ENCODE measurements around the gene SLC9A6.

The SLC9A6 gene

DNA sequence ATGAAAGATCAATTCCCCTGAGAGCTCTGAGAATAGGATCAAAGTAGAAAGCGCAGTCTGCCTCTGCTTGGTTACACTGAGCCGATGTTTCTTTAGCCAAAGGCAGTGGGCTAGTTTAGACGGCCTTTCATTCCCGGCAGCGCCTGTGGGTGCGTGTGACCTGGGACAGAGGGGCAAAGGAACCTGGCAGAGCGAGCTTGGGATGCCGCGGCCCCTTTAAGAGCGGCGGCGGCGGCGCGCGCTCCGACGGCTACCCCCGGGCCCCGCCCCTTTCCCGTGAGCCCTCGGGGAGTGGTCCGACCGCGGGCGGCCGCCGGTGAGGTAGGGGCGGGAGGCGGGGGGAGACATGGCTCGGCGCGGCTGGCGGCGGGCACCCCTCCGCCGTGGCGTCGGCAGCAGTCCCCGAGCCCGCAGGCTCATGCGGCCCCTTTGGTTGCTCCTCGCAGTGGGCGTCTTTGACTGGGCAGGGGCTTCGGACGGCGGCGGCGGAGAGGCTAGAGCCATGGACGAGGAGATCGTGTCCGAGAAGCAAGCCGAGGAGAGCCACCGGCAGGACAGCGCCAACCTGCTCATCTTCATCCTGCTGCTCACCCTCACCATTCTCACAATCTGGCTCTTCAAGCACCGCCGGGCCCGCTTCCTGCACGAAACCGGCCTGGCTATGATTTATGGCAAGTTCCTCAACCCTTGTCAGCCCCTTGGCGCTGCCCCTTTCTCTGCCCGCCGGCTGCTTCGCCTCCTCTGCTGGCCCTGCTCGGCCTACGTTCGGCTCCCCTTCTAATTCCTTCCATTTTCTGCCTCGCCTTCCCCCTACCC is at the start of gene SLC9A6:
Gene SLC9A6, plus strand, starts transcription at position 279 of the 816 bp plus-strand sequence. Its CDS starts 224 bp downstream, at position 503.
- DNase-seq, result peak; percentile 77

DNA sequence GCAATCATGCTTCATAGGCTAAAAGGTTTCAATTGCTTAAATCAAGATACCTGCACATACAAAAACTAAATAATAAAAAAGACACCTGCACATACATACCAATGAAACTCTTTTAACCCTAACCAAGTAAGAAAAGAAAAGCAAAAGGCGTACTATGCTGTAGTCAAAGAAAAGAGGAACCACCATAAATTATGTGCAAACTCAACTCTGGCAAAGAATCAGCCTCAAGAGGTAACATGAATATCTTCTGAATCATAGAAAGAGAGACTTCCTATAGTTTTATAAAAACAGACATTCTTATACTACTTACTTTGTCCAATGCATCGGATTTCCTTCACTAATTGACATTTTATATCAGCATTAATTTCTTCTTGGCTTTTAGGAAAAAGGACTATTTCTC is 40.7 kb upstream of the SLC9A6 start:
- DNase-seq, result no peak

DNA sequence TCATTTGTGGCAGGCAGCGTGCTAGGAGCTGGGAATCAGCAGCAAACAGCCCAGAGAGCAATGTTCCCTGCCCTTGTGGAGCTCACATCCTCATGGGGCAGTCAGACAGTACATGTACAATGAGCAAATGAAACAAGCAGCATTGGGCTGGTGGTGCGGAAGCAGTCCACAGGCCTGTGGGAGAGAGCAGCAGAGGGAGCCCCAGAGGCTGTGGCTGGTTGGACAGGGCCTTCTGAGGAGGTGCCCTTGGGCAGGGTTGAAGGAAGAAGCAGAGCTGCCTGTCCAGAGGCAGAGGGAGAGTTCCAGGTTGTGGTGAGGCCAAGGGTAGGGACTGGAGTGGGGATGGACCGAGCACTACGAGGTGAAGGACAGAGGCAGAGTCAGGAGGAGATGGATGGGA is 33.9 kb upstream of the SLC9A6 start:
- DNase-seq, result no peak

DNA sequence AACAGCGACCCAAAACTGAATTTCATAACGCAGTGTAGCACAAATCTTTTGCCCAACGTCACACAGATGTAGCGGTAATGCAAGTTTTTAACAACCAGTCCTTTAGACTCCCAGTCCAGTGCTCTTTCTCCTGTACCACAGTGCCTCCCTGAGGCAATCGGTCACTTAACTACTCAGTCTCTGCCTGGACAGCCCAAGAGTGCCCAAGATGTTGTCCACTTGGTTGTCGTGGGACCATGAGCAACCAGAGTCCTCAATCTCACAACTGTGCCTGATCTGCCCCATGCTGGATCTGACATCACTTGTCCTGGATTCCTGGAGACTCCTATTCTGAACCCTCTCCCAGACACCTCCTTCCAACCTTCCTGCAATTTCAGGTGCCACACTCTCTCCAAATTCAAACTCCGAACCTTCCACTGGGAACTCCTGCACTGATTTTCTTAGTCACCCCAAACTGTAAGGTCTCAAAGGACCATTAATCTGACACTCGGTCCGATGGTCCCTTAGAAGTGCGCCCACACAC is 12.1 kb upstream of the SLC9A6 start:
- DNase-seq, result peak; percentile 32

DNA sequence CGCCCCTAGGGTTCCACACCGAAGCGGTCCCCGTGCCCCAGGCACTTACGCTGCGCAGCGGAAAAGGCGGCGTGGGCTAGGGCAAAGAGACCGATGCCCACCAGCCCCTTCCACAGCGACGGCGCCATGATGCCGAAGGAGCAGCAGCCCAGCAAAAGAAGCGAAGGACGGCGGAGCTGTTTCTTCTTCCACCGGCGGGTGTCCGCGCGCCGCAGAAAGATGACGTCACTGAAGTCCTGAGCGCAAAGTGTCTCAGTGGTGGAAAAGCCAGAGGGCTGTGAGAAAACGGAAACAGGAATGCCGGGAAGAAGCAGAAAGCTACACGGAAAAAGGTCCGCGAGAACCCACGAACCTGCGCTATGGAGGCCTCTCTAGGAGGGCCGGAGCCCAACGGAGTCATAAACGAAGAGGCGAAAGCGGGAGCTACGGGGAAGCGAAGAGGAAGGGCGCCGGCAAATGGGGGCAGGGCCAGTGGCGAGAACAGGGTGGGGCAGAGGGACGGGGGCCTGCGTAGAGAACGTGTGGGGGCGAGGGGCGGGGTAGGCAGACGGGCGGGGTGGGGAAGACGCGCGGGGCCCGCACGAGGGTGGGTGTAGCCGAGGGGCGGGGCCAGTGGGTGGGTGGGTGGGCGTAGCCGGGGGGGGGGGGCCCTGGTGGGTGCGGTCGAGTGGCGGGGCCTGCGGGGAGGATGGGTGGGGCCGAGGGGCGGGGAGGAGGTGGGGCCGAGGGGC is 11.5 kb upstream of the SLC9A6 start, which contains the start of gene MMGT1:
Gene MMGT1, minus strand, starts transcription at position 441 of the 731 bp plus-strand sequence. Its CDS starts 313 bp downstream, at position 128.
- peak; percentile 88 for DNase-seq

DNA sequence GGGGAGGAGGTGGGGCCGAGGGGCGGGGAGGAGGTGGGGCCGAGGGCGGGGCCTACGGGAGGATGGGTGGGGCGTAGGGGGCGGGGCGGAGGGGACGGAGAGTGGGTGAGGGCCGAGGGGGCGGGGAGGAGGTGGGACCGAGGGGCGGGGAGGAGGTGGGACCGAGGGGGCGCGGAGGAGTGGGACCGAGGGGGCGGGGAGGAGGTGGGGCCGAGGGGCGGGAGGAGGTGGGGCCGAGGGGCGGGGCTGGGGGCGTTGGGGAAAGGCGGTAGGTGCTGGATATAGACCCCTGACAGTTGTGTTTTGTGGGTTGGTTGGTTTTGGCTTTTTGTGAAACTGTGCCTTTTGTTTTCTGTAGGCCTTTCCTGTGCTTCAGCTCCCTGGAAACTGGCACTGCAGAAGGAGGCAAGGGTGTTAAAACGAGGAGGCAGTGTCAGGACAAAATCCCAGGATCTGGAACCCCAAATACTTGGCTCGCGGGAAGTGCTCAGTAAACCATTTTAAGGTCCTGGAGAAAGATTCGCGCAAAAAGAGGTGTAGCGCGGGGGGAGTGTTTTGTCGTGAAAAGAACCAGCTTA is 10.9 kb upstream of the SLC9A6 start:
- peak; percentile 78 for DNase-seq

DNA sequence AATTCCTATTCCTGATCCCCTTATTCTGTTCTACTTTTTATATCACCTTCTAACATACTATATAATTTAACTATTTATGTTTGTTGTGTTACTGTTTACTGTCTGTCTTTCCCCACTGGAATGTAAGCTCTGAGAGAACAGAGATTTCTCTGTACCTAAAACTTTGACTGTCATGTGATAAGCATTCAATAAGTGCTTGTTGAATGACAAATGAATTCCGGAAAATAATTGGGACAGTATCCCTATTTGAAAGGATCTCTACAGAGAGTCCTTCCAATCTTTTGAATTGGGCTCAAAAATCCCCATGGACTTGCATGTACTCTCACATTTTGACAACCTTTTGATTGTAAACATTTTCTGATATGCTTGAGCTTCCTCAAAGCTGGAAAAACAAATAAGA is 9.8 kb upstream of the SLC9A6 start:
- no peak for DNase-seq

DNA sequence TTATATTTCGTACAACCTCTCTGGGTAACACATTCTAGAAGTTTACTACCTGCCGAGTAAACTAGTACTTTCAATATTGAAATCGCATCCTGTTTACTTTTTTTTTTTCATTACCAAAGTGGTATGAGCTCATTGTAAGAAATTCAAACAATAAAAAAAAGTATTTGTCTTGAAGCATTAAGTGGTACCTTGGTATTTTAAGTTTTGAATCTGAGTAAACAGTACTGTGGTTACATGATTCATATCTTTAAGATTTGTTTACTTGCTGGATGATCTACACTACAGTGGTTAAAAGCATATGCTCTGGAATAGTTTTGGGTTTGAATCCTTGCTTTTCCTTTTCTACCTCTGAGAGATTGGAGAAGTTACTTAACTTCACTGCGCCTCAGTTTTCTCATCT is 7.6 kb upstream of the SLC9A6 start:
- DNase-seq, result no peak

DNA sequence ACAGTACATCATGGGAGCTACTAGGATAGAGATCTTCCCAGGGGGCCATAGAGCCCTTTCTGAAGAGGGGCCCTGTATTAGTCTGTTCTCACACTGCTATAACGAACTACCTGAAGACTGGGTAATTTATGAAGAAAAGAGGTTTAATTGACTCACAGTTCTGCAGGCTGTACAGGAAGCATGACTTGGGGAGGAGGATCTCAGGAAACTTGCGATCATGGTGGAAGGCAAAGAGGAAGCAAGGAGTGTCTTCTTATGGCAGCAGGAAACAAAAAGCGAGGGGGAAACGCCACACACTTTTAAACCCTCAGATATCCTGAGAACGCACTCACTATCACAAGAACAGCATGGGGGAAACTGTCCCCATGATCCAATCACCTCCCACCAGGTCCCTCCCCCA is 4.2 kb upstream of the SLC9A6 start:
- DNase-seq, result no peak

DNA sequence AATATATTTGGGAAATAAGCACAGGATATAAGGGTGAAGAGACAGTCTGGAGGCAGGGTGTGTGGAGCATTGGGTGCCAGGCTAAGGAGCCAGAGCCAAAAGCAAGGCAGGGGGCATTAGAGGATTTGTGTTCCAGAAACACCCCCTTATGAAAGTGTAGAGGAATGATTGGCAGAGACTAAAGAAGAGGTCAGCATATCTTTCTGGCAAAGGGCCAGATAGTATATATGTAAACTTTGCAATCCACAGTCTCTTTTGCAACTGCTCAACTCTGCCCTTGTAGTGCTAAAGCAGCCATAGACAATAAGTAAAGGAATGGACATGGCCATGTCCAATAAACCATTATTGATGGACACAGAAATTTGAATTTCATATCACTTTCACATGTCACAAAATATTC is 3.6 kb upstream of the SLC9A6 start:
- peak; percentile 61 for DNase-seq

DNA sequence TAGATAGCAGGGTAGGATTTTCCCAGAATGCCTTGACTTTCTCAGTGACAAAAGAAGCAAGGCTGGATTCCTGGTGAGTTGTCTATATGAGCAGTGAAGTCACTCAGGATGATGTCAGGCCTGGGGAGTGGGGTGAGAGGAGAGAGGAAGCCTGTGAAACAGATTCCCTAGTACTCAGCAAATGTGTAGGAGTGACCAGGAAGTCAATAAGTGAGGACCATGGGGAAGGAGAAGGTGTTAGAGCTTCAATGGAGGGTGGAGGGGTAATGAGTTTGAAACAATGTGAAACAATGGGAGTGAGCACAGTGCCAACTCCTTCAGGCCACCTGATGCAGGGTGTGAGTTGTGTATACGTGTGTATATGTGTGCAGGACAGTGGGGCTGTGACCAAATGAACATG is 2.4 kb upstream of the SLC9A6 start:
- no peak for DNase-seq

DNA sequence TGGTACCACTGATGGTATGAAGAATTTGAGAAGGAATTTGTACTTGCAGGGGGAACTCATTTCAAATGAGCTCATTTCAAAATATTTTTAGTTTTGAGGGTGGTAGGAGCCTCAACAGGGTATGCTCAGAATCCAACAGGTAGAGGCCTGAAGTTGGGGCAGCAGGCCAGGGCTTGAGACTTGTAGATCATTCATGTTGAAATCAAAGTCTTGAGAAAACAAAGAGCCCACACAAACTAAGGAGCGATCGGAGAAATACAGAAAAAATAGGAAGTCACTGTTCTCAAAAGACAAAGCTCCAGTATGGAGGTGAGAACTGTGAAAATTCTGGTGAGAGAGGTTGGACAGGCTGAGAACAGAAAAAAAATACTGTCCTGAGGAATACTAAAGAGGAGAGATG is 979 bp upstream of the SLC9A6 start:
- no peak for DNase-seq

DNA sequence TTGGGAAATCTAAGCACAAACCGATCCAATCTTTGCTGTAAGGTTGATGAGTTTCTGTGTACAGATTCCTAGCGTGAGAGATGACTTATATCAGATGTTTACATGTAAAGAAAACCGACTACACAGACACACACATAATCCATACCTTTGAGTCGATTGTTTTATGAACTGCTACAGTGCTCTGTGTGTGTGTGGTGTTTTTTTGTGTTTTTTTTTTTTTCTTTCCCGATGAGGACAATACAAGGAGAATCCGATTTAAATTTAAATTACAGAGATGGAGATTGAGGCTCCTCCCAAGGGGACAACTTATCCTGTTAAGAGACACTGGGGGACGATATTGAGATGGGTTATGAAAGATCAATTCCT is 461 bp upstream of the SLC9A6 start:
- no peak for DNase-seq

DNA sequence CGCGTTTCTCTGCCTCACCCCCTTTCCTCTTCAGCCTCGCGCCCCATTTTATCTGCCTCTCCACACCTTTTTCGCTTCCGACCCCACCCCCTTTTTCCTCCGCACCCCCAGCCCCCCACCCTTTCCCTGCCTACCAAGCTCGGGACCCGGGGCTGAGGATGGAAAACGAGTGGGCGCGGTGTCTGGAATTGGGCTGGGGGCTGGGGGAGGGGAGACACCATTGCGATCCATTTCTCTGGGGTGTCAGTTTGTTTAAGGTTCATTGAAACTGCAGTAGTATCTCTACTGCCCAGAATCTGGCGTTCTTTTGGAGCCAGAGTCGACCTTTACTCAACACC is 707 bp downstream of the SLC9A6 start:
- no peak for DNase-seq

DNA sequence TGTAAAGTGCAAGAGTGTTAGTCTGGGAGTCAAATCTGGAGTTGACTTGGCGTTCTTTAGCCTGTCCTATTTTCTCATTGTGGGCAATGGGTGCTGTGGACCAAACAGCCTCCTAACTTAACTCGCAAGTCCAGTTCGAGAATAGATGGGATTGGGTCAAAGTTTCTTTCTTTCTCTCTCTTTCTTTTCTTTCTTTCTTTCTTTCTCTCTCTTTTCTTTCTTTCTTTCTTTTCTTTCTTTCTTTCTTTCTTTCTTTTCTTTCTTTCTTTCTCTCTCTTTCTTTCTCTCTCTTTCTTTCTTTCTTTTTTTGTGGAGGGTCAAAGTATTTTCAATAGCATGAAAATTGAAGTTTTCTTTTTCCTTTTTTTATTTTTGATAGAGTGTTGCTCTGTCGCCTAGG is 3.0 kb downstream of the SLC9A6 start:
- no peak for DNase-seq

DNA sequence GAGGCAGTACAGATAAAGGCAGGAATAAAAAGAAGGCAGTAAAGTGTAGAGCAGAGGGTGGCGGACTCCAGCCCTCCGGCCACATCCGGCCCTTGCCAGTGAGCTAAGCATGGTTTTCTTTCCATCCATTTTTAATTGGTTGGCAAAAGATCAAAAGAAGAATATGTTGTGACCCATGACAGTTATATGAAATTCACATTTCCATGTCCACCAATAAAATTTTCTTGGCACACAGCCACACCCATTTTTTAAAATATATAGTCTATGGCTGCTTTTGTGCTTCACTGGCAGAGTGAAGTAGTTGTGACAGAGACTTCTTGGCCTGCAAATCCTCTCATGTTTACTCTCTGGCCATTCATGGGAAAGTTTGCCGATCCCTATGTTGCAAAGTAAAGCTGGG is 29.8 kb downstream of the SLC9A6 start:
- DNase-seq, result no peak

DNA sequence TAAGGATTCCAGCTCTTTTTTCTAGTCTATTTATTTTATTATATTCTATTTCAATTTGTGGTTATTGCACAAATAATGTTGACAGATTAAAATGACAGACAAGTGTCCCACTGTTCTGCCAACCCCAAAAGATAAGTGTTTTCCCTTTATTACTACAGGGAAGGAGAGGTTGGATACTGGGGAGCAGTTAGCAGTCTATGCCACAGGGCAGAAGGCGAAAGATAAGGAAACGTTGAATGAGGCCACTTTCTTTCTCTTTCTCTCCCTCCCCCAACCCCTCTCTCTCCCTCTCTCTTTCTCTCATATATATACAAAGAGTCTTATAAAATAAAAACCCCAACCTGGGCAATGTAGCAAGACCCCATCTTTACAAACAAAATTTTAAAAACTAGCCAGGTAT is 31.6 kb downstream of the SLC9A6 start:
- DNase-seq, result peak; percentile 73

DNA sequence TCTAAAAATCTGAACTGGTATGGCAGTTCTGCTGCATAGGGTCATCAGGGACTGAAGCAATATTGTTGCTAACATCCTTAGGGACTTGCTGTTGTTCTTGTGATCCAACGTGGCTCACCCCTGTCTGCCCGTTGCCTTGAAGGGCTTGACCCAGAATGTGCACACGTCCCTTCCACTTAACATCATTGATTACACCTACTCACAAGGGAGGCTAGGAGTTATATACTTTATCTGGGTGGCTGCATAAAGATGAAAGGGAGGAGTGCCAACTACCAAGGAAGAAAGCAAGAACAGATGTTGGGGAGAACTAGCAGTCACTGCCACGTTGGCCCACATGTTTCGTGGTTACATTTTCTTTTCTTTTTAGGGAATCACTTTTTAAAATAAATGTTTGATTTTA is 34.0 kb downstream of the SLC9A6 start:
- peak; percentile 70 for DNase-seq

DNA sequence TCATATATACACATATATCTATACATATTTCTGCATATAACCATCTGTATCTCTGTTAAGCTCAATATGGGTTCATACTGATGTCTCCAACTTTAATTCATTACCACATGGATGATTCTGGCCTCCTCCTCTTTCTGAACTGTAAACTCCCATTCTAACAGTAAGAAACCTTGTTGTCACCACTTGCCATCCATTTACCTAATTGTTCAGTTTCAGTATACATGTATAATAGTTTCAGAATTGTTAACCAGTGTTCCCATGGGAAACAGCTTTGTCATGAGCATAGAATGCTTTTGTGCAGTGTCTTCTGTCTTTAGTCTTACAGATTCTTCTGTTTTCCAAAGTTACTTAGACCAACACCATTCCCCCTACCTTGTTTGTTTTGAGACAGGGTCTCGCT is 35.9 kb downstream of the SLC9A6 start:
- DNase-seq, result no peak

DNA sequence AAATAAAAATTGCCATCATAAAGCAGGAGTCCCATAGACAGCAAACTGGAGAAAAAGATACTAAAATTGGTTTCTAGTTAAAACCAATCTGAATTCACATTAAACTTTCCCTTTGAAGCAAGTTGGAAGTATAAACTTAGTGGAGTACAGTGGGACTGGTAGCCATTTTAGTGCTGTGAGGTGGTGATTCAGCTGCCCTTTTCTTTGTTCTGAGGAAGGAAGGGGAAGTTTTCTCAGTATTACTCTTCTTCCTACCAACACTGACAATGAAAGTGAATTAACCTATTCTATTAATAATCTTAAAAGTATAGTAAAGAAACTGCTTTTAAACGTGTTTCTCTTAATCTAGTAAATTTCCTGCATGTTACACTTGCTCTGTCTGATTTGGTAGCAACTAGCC is 36.7 kb downstream of the SLC9A6 start:
- DNase-seq, result no peak

DNA sequence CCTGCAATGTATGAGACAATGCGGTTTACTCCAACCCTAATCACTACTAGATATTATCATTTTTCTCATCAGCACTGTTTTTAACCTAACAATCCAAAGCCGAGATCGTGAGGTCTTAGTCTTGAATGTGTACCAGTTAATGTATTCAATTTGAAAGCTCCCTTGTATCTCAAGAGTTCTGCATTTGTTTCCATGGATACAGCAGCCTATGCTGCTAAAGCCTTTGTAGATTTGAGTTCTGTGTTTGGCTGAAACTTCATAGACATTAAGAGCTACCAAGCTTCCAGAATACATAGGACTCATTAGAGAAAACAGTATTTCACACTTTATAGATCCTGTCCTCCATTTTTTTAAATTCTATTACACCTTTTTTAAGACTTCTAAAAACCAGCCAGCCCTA is 39.9 kb downstream of the SLC9A6 start:
- DNase-seq, result no peak

DNA sequence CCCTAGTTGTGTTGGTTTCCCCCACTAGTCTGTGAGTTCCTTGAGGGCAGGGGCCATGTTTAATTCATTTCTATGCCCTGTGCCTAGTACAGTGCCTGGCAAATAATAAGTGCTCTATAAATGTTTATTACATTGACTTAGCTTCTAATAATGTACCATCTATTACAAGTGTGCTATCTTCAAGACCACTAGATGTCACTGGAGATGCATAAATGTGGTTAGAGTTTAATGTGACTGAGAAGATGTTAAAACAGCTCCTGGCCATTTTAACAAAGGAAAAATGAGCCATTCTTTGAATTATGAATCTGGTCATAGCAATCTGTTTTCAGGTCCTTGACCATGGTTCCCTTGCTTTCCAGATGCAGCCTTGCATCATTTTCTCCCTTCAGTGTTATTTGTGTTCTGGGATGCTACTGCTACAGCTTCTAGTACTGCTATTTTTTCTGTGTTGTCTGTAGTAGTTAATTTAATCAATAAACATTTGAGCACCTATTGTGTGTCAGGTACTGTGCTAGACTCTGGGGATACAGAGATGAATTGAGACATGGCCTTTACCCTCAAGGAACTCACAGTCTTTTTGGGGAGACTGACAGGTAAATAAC is 43.2 kb downstream of the SLC9A6 start:
- peak; percentile 70 for DNase-seq

DNA sequence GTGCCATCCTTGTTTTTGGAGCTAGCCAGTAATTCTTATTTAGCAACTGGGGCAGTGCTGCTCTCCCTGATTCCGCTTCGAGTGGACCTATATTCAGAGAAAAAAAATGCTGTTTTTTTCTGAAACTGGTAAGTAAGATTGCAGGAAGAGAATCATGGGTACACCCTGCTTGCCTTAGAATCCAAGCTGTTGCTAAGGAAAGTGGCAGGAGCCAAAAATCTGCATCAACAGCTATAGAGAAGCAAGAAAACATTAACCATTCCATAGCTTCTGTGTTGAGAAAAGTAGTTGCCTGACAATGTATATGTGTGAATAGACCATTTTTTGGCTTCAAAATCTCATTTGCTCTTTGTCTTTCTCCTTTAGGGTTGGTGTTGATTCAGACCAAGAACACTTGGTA is 44.5 kb downstream of the SLC9A6 start:
- DNase-seq, result no peak
